ENCODE measurements around the gene KCNN2. TPM values are rescaled to one million over a fixed set of nuclear protein-coding genes. Genes with fewer than 3 reads are reported as not detected.

Gene KCNN2
- total RNA-seq, 2 donors from 2014 or later: not detected

DNA sequence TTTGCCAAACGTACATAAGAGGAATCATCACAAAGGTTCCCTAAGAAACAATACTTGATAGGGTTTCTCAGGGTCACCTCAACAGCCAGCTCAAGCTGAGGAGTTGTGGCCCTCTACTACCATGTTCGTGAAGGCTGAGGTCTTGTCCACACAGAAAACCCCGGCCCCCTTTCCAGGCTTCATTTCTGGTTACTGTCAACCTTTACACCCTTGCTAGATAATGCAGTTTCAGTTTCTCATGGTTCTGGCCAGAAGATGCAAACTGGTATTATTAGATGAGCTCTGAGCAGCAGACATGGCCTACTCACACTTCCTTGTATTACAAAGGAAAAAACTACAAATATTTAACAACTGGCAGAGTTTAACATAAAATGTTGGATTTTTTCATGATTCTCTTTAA, 22.8 kb upstream of the KCNN2 start:
- Histone ChIP-seq H3K36me3 (no peaks in the 10 kb centered on the region), H3K9me3 (no peaks in the 10 kb centered on the region), H3K4me3 (no peak overlapping the region), H3K4me1 (ENCODE audit: control insufficient read depth in 1 of 2, low read depth in 2 of 2) (no peaks in the 10 kb centered on the region), H3K27me3 (replicated peaks; ENCODE audit: insufficient read depth) (no peaks in the 10 kb centered on the region), H3K27ac (no peak overlapping the region)
- TF ChIP-seq, protein P1, sequence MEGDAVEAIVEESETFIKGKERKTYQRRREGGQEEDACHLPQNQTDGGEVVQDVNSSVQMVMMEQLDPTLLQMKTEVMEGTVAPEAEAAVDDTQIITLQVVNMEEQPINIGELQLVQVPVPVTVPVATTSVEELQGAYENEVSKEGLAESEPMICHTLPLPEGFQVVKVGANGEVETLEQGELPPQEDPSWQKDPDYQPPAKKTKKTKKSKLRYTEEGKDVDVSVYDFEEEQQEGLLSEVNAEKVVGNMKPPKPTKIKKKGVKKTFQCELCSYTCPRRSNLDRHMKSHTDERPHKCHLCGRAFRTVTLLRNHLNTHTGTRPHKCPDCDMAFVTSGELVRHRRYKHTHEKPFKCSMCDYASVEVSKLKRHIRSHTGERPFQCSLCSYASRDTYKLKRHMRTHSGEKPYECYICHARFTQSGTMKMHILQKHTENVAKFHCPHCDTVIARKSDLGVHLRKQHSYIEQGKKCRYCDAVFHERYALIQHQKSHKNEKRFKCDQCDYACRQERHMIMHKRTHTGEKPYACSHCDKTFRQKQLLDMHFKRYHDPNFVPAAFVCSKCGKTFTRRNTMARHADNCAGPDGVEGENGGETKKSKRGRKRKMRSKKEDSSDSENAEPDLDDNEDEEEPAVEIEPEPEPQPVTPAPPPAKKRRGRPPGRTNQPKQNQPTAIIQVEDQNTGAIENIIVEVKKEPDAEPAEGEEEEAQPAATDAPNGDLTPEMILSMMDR (IDR thresholded peaks at IDR 0.05): no peak
- ATAC-seq (ENCODE audit: insufficient number of reproducible peaks, low FRiP score, low read depth) (no peak), DNase-seq (ENCODE audit: low spot score) (no peak)

DNA sequence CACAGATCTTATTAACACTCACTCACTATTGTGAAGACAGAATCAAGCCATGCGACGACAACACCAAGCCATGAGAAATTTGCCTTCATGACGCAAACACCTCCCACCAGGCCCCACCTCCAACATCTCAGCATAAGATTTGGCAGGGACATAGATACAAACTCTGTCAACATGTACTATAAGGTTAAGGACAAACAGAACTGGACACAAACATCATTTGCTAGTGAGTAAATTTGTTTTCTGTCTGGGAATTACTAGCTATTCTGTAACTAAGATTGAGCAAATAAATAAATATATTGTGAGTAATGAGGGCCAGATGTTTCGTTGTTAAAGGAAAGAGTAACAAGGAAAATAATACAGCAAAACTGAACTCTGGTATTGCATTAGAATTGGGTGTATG, 15.7 kb upstream of the KCNN2 start:
- H3K27me3 ChIP-seq (replicated peaks; ENCODE audit: insufficient read depth): no peaks in the 10 kb centered on the region
- H3K27ac ChIP-seq: no peak overlapping the region
- H3K36me3 ChIP-seq: no peaks in the 10 kb centered on the region
- ATAC-seq (ENCODE audit: insufficient number of reproducible peaks, low FRiP score, low read depth) (no peak), DNase-seq (ENCODE audit: low spot score) (no peak)
- H3K9me3 ChIP-seq: no peaks in the 10 kb centered on the region
- TF ChIP-seq, protein P1 (IDR thresholded peaks at IDR 0.05): no peak
- no peaks in the 10 kb centered on the region for H3K4me1 ChIP-seq (ENCODE audit: control insufficient read depth in 1 of 2, low read depth in 2 of 2)
- no peak overlapping the region for H3K4me3 ChIP-seq

DNA sequence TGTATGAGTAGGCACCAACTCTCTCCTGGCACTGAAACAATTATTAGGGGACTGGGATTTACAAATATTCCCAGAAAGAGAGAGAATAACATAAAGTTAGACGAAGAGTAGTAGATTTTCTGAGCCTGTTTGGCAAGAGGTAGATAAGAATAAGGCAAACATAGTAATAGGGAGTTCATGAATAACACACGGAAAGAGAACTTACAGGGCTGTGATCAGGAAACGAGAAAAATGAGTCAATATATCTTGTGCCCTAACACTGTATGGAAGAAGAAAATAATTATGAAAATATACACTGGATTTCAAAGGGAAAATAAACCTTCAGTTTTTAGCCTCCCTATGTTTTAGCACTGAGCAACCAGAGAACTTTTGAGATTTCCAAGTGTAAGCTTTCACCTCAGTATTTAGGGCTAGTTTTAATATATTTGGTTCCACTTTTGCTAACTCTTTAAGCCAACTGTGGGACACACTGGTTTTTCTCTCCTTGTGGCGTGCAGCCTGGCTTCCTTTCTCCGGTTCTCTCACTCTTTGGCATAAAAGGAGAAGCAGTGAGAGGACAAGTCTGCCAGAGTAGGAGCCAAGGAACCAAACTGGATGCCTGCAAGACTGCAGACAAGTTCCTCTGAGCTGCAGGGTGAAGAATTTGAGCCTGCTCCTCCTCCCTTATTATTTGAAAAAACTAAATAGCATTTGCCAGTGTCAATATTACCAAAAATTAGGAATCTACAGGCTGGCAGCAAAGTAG, 6.6 kb upstream of the KCNN2 start:
- H3K27ac ChIP-seq: no peak overlapping the region
- TF ChIP-seq, protein P1 (IDR thresholded peaks at IDR 0.05): no peak
- ATAC-seq (ENCODE audit: insufficient number of reproducible peaks, low FRiP score, low read depth): no peak

DNA sequence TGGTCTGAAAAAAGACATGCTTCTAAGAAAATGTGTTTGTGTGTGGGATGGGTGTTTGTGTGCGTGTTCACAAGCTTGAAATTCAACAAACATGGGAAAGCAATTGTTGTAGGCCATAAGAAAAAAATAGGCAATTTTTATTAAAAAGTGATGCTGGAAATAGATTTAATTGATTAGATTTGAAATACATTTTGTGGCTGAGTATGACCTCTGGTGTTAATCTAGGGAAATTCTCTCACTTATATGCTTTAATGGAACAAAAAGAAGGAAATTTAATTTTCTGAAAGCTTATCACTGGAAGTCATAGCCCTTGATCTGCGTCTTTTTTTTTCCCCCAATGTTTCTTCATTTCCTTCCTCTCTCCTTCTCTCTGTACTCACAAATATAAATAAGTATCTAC, 3.5 kb upstream of the KCNN2 start:
- ATAC-seq (ENCODE audit: insufficient number of reproducible peaks, low FRiP score, low read depth) (no peak), DNase-seq (ENCODE audit: low spot score) (no peak)
- Histone ChIP-seq H3K27me3 (replicated peaks; ENCODE audit: insufficient read depth) (peaks cover 15% of the 10 kb centered on the region), H3K27ac (no peak overlapping the region), H3K4me3 (no peak overlapping the region), H3K9me3 (no peaks in the 10 kb centered on the region), H3K4me1 (ENCODE audit: control insufficient read depth in 1 of 2, low read depth in 2 of 2) (peaks cover 3 to 27% of the 10 kb centered on the region in 2 donors), H3K36me3 (no peaks in the 10 kb centered on the region)
- TF ChIP-seq, protein P1 (IDR thresholded peaks at IDR 0.05): no peak

More for the DNA sequence above, 6.6 kb upstream of the KCNN2 start:
- DNase-seq (ENCODE audit: low spot score): no peak
- Histone ChIP-seq H3K9me3 (no peaks in the 10 kb centered on the region), H3K27me3 (replicated peaks; ENCODE audit: insufficient read depth) (peaks cover 7% of the 10 kb centered on the region), H3K4me3 (no peak overlapping the region), H3K36me3 (no peaks in the 10 kb centered on the region), H3K4me1 (ENCODE audit: control insufficient read depth in 1 of 2, low read depth in 2 of 2) (no peaks in the 10 kb centered on the region)

DNA sequence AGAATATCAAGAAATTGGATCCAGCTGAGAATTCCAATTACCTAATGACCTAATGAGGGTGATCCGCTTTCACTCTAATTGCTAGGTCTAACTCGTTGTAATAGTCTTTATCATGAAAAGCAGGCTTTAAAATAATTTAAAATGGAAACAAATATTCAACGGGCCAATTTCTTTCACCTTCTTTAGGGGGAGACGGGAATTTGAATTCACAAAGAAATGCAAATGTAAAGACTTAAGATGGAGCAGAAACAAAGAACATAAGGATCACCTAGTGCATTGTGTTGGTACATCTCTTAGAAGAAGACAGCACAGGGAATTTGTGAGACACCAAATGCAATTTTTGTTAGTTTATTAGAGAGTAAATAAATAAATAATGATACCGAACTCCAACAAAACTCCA, 1.5 kb upstream of the KCNN2 start:
- DNase-seq (ENCODE audit: low spot score): no peak
- TF ChIP-seq, protein P1 (IDR thresholded peaks at IDR 0.05): no peak
- H3K27me3 ChIP-seq (replicated peaks; ENCODE audit: insufficient read depth): peaks cover 15% of the 10 kb centered on the region
- H3K36me3 ChIP-seq: no peaks in the 10 kb centered on the region
- H3K27ac ChIP-seq: no peak overlapping the region
- H3K4me3 ChIP-seq: peak overlapping the region; percentile 62
- no peaks in the 10 kb centered on the region for H3K9me3 ChIP-seq
- H3K4me1 ChIP-seq (ENCODE audit: control insufficient read depth in 1 of 2, low read depth in 2 of 2): peaks cover 3 to 27% of the 10 kb centered on the region in 2 donors
- no peak for ATAC-seq (ENCODE audit: insufficient number of reproducible peaks, low FRiP score, low read depth)

Measured in thoracic aorta (tissue), 2 donors.